ENCODE measurements around the gene ZNF730. TPM values are rescaled to one million over a fixed set of nuclear protein-coding genes. Genes with fewer than 3 reads are reported as not detected.

The ZNF730 gene
- total RNA-seq, 4 donors from 2014 or later, result 0.68 to 5.3 TPM; not detected in 2

GRCh38 chr19:23098988-23099387 is 17.8 kb upstream of the ZNF730 start:
- no peak for TF ChIP-seq CTCF (IDR thresholded peaks at IDR 0.05; ENCODE audit: low read depth)

DNA sequence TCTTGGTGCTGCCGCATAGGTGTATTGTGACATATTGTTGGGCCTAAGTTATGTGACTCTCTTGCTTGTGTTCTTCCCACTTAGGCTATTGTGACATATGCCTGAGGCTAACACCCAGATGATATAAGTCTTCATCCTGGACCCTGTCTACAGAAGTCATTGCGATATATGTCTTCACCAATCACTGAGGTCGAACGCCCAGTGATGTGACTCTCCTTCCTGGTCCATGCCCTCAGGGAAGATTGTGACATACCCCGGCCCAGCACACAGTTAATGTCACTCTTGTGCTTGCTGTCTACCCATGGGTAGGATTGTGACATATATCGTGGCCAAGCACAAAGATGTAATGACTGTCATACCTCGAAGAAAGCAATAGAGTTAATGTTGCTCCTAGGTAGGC is 16.9 kb upstream of the ZNF730 start:
- no peak for TF ChIP-seq CTCF (IDR thresholded peaks at IDR 0.05; ENCODE audit: low read depth)

GRCh38 chr19:23101241-23101640 is 15.6 kb upstream of the ZNF730 start:
- TF ChIP-seq CTCF (IDR thresholded peaks at IDR 0.05; ENCODE audit: low read depth), result no peak

- TF ChIP-seq CTCF (IDR thresholded peaks at IDR 0.05; ENCODE audit: low read depth), result no peak
These were observed 1.6 kb downstream of the ZNF730 start for GRCh38 chr19:23118400-23118799.

GRCh38 chr19:23145617-23146415 is 29.0 kb downstream of the ZNF730 start:
- no peak for TF ChIP-seq CTCF (IDR thresholded peaks at IDR 0.05; ENCODE audit: low read depth)

GRCh38 chr19:23160766-23161165 is 43.9 kb downstream of the ZNF730 start:
- no peak for TF ChIP-seq CTCF (IDR thresholded peaks at IDR 0.05; ENCODE audit: low read depth)

GRCh38 chr19:23183251-23183650 is 66.4 kb downstream of the ZNF730 start:
- TF ChIP-seq CTCF (IDR thresholded peaks at IDR 0.05; ENCODE audit: low read depth), result no peak
